Measurements from ENCODE around the gene ATAD5.

DNA sequence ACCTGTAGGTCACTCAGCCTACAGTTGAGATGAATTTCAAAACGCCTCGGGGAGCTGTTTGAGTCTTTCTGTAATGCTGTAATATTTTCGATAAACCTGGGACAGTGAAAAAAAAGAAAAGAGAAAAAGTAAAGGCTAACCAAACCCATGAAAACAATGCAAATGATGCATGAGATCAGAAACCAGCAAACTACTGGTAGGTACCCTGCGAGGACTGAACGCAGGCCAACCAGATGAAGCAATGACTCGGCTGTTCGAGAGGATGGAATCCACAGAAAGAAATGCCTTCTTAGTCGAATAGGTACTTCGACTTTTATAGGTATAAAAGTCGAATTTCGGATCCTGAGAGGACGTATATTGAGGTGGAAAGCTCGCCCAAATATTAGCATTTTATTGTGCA, 509 bp upstream of the ATAD5 start:
- TF ChIP-seq, protein P1, sequence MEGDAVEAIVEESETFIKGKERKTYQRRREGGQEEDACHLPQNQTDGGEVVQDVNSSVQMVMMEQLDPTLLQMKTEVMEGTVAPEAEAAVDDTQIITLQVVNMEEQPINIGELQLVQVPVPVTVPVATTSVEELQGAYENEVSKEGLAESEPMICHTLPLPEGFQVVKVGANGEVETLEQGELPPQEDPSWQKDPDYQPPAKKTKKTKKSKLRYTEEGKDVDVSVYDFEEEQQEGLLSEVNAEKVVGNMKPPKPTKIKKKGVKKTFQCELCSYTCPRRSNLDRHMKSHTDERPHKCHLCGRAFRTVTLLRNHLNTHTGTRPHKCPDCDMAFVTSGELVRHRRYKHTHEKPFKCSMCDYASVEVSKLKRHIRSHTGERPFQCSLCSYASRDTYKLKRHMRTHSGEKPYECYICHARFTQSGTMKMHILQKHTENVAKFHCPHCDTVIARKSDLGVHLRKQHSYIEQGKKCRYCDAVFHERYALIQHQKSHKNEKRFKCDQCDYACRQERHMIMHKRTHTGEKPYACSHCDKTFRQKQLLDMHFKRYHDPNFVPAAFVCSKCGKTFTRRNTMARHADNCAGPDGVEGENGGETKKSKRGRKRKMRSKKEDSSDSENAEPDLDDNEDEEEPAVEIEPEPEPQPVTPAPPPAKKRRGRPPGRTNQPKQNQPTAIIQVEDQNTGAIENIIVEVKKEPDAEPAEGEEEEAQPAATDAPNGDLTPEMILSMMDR (IDR thresholded peaks at IDR 0.05 in 4 of 5, conservative IDR thresholded peaks at IDR 0.05 in 1 of 5) = no peak
- TF ChIP-seq POLR2A (IDR thresholded peaks at IDR 0.05) = no peak

All from gastrocnemius medialis (tissue), 4 donors.